CD4-positive, alpha-beta T cell treated with Interleukin-2 at 100 ng/mL for 4 hours (primary cell): ENCODE results near the gene SORT1.
"Not testable (repeated sequence)": the region's sequence is repeated elsewhere in the genome, so short reads cannot be mapped to it uniquely, and the experiment has no call there.

Experiments used
- DNase-seq: peaks from one replicate; pipeline ENCODE4 v3.0.0-alpha.2; 2020; ENCODE audit warnings: low spot score

The SORT1 gene

DNA sequence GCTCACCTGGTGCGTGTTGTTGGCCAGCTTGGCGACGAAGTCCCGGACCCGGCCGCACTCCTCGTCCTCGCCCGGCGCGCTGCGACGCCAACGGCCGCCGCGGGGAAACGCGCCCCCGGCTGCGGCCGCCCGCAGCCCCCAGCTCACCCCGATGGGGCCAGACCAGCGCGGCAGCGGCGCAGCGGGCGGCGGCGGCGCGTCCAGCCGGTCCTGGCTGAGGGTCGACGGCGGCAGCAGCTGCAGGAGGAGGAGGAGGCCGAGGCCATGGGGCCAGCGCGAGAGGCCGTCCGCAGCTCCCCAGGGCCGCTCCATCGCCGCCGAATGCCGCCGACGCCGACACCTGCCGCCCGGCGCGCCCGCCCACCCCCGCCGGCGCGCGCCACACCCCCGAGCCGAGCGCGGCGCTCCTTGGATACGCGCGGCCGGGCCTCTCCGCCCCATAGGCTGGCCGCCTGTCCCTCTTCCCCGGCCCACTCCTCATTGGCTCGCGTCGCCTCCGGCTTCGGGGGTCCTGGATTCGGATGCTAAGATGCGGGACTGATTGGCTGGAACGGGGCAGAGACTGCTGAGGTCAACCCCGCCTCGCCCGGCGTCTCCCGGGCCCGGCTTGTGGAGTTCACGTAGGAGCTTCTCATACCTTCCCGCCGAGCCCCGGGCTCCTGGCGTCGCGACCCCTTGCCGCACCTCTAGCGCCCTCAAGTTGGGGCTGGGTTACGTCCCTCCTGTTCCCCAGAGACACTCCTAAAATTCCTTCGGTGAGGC lies at the start of gene SORT1:
Gene SORT1 (minus strand): TSS at position 338 of the 762 bp plus-strand sequence. CDS start 26 bp downstream, at position 312.
- DNase-seq, result peak; percentile 43

DNA sequence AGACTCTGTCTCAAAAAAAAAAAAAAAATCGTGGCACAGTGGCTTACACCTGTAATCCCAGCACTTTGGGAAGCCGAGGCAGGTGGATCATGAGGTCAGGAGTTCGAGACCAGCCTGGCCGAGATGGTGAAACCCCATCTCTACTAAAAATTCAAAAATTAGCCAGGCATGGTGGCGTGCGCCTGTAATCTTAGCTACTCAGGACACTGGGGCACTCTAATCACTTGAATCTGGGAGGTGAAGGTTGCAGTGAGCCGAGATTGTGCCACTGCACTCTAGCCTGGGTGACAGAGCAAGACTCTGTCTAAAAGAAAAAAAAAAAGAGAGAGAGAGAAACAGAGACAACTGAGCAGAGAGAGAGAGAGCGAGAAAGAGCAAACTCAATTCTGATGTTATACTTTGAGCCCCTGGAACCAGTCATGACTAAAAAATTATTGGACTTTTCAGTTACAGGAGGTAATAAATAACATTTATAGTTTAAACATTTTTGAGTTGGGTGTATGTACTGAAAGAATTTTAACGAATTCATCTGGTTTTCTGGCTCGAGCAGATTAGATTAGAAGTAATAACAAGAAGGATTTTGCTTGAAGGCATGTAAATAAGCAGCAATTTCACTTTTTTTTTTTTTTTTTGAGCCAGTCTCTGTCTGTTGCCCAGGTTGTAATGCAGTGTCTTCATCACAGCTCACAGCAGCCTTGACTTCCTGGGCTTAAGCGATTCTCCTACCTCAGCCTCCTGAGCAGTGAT lies 48.4 kb upstream of the SORT1 start:
- not testable (repeated sequence) for DNase-seq

DNA sequence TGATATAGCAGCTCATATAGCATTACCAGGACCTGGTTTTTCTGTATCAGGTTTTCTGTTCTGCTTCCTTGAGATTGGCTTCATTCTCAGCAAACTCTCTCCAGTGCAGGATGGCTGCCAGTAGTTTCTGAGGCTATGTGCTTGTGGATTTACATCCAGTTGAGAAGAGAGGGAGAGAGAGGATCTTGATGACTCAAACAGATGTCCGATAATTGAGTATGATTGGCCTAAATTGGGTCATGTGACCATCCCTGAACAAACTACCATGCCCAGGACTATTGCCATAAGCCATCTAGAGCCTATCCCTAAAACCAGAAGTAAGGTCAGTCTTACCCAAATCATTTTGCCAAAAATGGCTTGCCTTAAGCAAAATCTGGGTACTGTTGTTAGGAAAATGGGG lies 46.6 kb upstream of the SORT1 start:
- no peak for DNase-seq

DNA sequence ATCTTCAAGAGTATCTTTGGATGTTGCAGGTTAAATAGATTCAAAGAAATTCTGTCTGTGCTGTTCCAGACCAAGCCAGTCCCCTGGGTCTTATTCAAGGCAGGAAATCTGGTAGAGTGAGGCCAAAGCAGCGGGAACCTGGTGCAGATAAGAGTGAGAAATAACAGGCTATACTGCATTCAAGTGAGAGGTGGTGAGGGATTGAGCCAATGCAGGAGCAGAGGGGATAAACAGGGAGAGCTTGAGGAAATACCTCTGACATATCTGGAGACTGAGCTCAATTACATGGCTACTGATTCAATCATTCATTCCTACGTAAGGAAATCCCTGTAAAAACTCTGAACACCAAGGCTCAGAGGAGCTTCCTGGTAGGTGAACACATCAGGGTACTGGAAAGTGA lies 45.8 kb upstream of the SORT1 start:
- no peak for DNase-seq

DNA sequence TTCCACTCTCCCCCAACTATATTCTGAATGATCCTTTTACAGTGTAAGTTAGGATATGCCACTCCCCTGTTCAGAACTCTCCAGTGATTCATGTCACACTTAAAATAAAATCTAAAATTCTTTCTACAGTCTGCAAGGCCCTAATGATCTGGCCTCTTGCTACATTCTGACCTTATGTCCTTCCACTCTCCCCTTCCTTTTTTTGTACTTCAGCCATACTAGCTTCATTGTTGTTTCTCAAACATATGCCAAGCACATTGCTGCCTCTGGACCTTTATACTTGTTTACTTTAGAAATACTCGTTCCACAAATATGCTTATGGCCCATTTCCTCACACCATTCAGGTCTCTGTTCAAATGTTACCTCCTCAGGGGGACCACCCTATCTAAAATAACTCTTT lies 43.4 kb upstream of the SORT1 start:
- no peak for DNase-seq

DNA sequence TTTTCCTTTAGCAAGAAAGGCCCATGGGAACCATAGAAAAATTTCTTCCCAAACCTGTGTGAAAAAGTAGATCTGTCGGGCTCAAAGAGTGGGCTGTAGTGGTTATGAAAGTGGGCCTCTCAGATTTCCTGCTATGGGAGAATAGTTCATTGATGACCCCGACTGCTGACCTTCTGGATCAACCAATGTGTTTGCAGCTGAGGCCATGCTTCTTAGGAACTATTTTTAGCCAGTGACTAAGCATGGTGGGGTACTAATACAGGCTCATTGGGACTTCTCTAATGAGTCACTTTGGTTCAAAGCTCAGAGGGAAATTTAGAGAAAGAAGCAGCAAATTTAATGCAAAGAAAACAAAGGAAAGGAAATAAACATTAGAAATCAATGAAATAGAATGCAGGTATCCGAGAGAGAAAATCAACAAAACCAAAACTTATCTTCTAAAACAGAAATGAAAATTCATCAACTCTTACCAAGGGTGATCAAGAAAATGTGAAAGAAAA lies 41.1 kb upstream of the SORT1 start:
- no peak for DNase-seq

DNA sequence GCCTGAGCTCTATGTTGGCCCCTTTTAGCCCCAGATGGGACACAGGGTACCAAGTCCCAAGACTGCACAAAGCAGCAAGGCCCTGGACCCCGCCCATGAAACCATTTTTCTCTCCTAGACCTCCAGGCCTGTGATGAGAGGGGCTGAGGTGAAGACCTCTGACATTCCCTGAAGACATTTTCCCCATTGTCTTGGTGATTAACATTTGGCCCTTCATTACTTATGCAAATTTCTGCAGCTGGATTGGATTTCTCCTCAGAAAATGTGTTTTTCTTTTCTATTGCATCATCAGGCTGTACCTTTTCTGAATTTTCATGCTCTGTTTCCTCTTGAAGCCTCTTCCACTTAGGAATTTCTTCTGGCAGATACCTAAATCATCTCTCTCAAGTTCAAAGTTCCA lies 36.8 kb upstream of the SORT1 start:
- no peak for DNase-seq

DNA sequence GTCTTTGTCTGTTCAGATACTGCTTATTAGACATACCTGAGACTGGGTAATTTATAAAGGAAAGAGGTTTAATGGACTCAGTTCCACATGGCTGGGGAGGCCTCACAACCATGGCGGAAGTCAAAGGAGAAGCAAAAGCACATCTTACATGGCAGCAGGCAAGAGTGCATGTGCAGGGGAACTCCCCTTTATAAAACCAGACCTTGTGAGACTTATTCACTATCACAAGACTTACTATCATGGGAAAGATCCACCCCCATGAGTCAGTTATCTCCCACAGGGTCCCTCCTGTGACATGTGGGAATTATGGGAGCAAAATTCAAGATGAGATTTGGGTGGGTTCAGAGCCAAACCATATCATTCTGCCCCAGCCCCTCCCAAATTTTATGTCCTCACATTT lies 35.6 kb upstream of the SORT1 start:
- DNase-seq, result no peak

DNA sequence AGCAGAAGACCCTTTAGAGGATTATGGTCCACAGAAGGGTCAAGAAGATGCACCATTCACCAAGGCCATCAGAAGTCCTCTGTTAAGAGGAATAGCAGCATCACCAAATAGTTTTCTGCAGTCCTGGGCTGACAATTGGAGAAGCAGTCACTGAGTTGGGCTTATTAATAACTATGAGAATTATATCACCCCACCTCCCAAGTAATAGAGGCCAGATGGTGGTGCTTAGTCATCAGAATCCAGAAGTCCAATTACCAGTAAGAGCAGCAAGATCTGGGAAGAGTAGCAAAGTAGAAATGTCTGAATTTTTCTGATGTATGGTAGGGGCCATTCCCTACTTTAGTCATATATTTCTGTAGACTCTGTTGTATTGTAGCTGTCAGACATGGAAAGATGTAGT lies 34.6 kb upstream of the SORT1 start:
- no peak for DNase-seq

DNA sequence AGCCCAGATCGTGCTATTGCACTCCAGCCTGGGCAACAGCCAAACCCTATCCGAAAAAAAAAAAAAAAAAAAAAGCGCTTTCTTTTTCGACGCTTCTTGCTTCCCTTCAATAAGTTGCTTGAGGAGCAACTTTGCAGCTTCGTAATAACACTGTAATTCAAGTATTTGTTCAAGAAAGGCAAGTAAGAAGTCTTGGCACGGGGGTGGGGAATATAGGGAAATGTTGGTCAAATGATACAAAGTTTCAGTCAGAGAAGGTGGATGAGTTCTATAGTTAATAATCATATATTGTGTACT lies 29.4 kb upstream of the SORT1 start:
- DNase-seq, result peak; percentile 1

DNA sequence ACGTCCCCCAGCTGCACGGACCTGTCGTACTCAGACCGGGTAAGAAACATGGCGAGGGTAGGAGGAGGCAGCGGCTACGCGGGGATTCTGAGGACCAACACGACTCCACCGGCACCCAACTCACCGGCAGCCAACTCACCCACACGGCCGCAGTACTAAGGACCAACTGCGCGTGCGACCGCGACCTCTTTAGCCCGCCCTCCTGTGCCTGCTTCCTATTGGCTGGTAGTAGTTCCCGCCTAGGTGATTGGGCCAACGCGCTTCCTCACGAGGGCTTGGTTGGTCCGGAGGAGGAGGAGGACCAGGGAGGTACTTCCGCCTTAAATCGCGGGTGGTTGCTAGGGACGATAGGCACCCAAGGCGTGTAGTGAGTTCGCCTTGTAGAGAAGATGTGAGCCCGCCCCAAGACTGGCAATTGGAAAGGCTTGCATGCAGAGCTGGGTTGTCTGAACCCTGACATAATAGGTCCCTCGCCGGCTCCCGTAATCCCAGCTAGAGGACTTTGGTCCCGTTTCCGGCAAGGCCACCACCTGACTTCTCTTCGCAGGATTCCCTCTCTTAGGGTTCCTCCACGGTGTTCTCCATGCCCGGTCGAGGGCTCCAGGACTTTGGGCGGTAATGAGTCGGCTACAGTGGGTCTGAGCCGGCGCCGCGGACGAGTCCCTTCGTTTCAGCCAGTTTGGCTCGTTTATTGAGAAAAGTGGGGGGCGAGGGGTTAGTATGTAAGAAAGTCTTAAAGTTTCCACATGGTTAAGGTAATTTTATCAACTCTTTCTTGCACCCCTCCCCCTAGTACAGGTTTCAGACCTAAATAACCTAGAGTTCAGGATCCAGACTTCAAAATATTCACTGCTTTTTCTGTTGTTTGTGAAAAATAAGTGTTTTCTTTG lies 28.8 kb upstream of the SORT1 start, which contains the start of gene PSMA5:
Gene PSMA5 (minus strand): TSS at position 168 of the 890 bp plus-strand sequence. CDS start 118 bp downstream, at position 50.
- DNase-seq, result peak; percentile 97

DNA sequence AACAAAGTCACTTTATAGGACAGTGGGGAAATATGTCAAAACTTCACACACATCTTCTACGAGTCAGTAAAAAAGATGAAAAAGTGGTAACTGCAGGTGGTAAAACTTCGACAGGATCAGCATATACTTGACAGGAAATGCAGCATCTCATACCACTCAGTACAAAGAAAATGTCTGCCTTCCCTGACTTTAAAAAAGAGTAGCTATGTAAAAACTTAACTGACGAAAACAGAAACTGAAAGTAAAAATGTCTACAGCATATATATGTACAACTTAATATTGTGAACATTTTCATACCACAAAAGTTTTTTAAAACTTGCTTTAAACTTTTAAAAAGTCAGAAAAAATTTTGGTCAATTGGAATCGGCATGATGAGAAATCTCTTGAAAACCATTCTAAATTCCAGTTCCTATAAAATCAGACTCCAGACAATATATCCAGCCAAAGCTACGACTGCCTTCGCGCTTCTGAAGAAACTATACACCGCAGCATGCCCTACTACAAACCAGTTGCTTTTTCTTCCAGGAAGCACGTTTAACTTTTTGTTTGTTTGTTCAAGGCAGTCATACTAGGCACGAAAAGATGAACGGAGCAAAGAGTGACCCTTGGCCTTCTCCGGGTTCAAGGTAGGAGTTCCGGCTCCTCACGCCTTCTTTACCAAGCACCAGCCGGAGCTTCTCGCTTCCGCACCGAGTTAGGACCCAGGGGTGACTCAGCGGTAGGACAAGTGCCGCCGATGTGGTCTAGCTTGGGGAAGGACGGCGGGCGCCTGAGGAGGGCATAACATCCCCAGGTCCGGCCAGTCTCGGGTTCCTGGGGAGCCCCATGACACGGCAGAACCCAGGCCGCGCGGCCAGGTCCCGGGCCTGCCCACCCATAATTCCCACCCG lies 27.9 kb upstream of the SORT1 start:
- DNase-seq, result peak; percentile 61

DNA sequence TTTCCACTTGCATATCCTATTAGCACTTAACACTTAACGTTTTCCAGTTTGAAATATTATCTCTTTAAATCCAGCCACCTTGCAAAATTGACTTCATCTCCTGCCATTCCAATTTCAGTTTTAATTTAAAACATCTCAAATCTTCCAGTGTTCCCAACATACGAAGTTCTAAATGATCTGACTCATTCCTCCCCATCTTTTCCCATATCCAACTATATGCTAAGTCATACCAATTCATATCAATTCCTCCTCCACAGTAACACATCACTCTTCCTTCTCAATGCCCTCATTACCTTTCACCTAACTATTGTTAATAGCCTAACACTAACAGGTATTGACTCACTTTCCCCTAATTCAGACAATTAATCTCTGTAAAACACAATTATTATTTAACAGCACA lies 25.8 kb upstream of the SORT1 start:
- DNase-seq, result no peak

DNA sequence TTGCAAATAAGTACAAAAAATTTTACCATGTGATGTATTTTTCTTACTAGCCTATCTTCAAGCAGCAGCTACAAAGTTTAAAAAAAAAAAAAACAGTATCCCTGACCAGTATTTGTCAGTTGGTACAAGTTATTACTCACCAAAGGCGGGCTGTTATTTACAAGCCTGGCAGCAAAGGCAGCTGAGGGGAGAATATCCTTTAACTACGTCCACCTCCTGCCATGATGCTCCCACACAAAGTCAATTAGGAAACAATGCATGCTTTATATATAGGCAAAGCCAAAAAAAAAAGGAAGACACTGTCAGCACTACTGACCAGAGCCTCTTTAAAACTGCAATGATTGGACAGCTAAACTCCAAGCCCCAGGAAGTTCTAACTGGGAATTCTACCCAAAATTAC lies 14.8 kb upstream of the SORT1 start:
- DNase-seq, result no peak

DNA sequence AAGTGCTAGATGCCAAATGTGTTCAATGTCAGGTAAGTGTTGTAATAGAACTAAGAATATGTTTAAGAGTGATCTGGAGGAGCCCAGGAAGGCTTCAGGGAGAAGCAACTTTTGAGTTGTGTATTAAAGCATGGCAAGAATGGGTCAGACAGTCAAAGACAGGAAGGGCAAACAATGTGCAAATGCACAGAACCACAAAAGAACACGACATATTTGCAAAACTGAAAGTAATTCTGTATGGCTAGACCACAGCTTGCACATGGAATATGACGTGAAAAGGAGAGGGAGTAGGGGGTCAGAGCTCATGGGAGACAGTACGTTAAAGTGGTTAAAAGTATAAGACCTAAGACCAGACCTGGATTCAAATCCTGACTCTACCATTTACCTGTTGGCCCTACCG lies 7.1 kb upstream of the SORT1 start:
- no peak for DNase-seq

DNA sequence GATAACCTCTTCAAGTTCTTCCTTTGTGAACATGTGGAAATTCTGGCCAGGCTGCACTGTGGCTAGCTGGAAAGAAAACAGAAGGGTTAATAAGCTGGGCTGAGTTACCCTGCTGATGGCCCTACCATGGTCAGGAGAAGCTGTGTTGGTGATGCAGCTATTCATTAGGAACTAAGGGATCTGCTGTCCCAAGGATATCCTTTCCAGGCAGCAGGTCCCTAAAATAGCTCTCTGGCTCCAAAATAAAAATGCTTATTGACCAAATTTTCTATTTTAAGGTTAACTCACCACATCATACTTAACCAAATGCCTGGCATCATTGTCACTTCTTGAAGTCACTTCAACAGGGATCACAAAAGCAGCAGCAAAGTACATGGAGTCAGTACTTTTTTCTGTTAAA lies 4.3 kb upstream of the SORT1 start:
- DNase-seq, result no peak

DNA sequence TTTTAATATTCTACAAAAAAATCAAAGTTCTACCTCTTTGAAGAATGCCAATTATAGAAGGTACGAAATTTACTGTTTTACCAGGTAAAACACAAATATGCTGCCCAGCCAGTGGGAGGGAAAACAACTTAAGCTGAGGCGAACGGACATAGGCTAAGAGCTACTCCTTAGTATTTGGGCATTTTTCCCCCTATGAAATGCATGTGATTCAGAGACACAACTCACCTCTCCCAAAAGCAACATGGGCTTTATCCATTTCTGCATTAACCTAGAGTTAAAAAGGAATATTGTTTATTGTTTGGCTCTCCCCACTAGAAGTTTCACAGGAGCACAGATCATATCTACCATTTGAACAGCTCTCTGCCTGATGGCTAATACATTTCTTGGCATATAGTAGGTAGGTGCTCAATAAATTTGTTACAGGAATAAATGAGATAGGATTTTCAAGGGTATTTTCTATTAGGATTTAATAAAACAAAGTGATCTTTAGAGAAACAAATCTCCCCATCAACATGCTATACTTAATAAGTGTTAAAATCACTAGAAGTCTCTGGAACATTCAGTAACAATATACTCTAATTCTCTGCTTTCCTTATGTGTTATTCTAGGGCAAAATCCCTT lies 2.4 kb upstream of the SORT1 start:
- DNase-seq, result no peak

DNA sequence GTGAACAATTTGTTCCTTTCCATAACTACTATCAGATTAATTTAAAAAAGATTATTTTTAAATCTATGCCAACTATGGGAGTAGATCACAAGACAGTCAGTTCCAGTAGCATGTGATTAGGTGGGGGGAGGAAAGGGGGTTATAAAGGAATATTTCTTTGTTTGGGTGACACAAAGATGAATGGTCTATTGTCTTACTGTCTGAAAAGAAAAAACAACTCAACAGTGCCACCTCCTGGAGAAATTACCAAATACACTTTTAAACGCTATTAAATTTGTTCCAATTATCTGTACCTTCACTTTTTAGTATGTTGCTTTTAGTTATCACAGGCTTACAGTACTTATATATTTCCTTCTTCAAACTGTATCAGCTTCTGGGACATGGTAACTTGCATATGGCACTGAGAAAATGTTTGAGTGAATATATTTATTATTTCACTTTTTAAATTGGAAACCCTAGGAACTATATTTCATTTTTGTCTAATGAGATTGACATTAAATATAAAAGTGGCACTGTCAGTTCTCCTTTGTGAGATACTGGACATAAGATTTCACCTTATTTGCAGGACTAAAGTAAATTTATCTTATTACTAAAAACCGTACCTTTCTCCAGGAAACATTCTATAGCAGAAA lies 1.7 kb upstream of the SORT1 start:
- peak; percentile 75 for DNase-seq

DNA sequence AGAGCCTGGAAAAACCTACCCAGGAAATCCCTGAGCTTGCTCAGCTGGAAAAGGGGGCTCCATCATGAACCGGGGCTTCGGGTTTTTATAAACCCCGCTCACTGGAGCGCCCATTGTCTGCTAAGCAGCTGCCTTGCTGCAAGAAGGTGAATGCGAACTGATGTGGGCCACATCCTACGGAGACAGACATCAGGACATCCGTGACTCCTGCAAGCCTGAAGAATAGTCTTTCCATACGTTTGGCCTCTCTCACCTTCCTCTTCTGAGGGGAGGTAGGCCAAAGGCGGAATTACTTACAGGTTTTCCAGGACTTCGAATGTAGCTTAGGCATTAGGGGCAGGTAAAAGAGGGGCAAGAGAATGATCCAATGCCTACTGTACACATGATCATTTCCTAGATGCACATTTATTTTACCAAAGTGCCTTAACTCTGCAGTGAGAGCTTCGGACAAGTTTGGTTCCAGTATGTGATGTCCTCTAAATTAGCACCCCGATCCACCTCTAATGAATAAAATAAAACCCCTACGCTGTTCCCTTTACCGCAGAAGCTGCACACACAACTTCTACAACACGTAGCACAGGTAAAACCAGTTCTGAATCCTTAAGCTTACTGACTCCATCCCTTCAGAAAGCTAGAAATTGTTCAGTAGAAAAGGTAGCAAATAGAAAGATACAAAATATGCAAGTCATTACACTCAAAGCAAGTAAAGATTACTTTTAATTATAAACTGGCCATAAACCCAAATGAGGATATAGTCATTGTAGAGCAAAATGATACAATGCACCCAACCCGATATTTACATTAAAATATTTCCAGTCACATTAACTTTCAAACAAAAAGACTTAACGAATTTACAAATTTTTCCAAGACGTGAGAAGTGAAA lies 866 bp upstream of the SORT1 start:
- no peak for DNase-seq
